GM21381 (cell line): Measurements from ENCODE around the gene DSCAM.

Experiments used
- ATAC-seq: cut with Tn5 transposase; IDR thresholded peaks from one replicate; pipeline ENCODE4 v1.9.1; 2021; ENCODE audit warnings: mild to moderate bottlenecking, moderate library complexity; ENCODE audit not compliant: unreplicated experiment

DSCAM gene

GRCh38 chr21:40563900-40564299, 283.1 kb downstream of the DSCAM start:
- ATAC-seq = no peak

- no peak for ATAC-seq
Observed at GRCh38 chr21:40562242-40563002, 284.5 kb downstream of the DSCAM start.

DNA sequence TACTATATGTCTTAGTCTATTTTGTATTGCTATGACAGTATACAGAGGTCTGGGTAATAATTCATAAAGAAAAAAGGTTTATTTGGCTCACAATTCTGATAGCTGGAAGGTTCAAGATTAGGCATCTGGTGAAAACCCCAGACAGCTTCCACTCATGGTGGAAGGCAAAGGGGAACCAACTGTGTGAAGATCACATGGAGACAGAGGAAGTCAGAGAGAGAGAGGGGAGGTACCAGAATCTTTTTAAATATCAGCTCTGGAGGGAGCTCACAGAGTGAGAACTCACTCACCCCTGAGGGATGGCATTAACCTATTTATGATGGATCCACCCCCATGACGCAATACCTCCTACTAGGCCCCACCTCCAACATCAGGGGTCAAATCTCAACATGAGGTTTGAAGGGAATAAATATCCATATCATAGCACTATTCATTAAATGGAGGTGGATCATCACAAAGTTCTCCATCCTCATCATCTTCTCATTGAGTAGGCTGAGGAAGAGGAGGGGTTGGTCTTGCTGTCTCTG, 290.5 kb downstream of the DSCAM start:
- ATAC-seq = no peak

DNA sequence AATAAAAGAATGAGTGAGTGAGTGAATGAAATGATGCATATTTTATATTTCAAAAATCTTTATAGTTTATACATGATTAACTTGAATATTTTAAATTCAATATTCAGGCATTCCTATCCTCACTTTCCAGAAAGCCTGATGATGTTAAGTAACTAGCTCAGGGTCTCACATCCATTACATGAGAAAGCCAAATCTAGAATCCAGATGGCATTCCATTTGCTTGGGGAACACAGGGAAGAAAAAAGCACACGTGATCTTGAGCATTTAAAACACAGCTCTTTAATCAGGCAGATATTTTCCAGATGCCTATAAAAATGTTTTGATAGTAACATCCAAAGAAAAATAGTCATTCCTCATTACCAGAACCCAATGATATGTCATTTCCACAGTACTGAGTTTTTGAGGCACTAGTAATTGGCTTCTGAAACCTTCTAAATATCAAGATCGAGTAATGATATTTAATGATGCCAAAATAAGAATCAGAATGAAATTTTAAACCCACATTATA, 291.9 kb downstream of the DSCAM start:
- ATAC-seq = no peak

DNA sequence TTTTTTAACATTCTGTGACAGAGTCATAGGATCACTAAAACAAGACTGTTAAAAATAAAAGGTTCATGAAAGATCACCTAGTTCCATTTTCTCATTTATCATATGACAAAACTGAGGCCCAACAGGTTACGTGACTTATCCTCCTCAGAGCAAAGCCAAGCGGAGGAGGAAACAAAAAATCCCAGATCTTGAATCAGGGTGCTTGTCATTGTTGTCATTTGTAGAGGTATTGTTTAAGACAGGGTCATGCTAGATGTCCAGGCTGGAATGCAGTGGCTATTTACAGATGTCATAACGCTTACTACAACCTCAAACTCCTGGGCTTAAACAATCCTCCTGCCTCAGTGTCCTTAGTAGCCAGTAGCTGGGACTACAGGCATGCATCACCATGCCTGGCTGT, 293.2 kb downstream of the DSCAM start:
- ATAC-seq = no peak

DNA sequence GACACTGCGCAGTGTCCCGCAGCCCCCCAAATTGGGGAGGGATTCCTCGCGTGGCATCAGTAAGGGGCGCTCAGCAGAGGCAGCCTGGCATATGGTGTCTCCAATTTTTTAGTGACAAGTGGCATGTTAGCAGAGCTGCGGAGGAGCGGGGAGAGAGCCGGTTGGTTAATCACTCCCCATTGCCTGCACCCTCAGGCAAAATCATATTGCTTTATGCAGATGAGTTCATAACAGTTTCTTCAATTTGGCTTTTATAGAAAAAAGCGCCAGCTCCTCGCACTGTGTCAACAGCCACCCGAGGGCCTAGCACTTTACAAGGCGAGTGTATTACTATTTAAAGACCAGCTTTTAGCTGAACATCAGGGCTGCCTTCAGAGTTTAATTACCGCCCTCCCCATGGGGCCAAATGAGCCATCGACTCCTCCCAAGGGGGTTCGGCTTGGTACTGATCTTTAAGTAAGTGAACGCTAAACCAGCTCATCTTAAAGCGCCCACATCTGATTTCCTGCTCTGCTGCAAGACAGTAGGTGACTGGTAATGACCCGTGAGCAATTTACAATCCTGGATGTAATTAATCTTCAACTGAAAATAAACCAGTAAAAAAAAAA, 298.9 kb downstream of the DSCAM start:
- ATAC-seq = no peak

- no peak for ATAC-seq
Observed at GRCh38 chr21:40546647-40547046, 300.3 kb downstream of the DSCAM start.

DNA sequence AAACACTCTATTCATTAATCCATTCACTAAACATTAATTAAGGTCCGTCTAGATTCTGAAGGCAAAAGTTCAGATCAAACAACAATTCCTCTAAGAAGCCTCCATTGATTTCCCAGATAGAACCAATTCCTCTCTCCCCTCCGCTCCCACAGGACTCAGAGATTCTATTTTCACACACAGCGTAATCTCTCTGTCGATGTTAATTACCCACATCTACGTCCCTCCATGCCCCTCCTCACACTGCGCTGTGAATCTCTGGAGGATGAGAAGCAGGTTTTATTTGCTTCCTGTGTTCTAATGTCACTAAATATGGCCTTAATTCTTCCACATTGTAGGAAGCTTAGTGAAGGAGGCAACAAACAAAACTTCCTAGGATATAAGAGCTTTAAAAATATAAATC, 306.7 kb downstream of the DSCAM start:
- ATAC-seq = no peak

DNA sequence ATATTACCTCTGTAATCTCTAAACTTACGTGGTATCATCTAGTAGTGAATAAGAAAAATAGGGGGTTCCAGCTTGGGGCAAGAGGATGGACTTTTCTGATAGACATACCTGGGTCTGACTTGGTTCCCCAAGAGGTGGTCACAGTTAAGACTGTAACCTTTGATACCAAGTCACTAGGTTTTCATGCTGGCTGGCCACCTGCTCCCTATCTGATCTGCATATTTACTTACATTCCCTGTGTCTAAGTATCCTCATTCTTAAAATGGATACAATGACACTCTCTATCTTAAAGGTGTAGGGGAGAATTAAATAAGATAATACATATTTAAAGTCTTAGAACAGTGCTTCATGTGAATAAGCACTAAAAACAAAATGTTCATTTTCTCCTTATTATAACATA, 312.1 kb downstream of the DSCAM start:
- ATAC-seq = no peak

GRCh38 chr21:40531431-40532110, 315.4 kb downstream of the DSCAM start:
- ATAC-seq = no peak

DNA sequence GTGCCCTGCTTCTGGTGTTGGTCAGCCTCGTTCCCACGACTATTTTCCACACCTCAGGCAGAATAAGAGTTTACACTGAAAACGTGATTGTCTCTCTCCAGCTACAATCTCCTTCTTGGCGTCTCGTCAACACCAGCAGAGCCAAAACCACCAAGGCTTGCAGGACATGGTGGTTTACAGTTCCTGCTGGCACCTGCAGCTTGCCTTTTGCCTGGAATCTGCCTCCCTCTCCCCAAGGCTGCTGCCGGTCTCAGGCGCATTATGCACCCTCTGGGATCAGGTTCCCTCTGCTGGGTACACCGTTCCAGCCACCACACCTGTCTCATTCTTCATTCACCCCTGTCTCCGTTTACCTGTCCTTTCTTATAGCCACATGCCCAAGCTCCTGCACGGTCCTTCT, 315.9 kb downstream of the DSCAM start:
- ATAC-seq = no peak

- no peak for ATAC-seq
Observed at GRCh38 chr21:40517646-40518045, 329.3 kb downstream of the DSCAM start.

DNA sequence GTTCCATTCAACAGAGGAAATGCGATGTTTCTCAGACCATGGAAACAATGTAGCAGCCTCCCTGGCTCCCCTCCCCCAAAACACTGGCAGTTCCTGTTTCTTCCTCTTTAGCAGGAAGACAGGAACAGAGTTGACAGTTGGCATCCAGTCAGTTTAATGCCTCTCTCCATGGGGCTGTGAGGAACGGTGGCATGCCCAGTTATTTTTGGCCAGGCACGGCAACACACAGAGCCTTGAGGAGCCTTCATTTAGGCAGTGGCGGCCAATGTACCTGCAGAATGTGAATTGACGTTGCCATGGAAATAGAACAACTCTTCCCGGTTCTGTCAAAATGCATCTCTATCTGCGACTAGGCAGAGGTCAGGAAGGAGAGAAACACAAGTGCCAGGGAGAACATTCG, 330.6 kb downstream of the DSCAM start:
- no peak for ATAC-seq

DNA sequence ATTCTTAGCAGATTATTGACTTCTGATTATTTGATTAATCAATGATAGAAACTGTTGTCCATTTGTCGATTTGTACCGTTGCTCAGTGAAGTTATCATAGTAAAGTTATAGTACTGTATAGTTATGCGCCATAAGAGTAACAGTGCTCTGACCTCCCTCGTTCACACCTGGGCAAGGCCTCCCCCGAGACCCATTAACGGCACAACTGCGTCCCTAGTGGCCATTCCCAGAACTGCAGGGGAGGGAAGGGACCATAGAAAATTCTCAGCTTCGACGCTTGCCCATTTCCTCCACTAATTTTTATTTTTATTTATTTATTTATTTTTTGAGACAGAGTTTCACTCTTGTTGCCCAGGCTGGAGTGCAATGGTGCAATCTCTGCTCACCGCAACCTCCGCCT, 334.4 kb downstream of the DSCAM start:
- no peak for ATAC-seq

DNA sequence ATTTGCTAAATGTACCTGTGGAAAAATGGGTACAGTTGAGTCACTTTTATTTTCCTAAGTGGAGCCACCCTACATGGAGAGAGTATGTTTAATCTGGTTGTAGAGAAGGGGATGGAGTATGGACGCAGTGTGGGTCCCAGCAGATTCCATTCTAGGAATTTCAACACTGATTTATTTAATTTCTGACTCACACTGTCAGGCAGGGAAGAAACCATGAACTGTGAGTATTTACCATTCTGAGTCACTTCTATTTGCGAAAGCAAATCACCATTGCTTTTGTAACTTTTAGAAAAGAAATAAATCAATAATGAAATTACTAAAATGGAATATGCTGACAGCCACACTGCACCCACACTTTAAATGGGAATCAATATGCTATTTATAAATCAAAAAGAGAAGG, 339.0 kb downstream of the DSCAM start:
- ATAC-seq = no peak

DNA sequence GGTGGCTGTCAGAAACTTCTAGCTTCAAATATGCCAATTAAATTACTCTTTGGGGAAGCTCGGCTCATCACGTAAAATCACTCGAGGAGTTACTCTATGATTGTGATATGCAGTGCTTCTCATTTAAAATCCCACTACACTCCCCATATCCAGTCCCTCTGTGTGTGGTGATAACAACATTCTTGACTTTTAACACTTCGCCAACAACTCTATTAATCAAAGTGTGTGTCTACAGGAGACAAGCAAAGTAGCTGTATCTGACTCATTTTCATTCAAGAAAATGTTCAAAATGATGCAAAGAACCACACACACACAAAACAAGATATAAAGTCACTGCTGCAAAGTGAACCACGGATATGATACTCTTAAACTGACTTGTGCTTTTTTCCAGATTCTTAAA, 341.3 kb downstream of the DSCAM start:
- no peak for ATAC-seq

DNA sequence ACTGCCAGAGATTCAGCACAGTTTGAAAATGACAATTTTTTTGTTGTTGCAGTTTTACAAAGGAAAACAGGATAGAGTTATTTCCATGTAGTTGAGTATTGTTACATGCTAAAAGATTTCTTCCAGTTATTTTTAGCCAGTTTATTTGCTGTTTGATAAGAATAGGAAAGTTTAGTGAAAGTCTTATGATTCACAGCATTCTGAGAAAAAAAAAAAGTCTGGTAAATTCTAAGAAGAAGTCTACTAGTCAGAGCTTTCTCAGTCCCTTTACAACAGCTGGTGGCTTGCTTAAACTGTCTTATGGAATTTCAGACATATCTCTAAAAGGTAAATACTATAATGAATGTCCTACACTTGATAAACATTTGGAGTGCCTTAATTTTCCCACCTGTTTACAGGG, 341.7 kb downstream of the DSCAM start:
- ATAC-seq = no peak

- ATAC-seq = no peak
Observed at GRCh38 chr21:40504825-40505224, 342.1 kb downstream of the DSCAM start.

- no peak for ATAC-seq
Observed at GRCh38 chr21:40496116-40496515, 350.8 kb downstream of the DSCAM start.

- ATAC-seq = no peak
Observed at GRCh38 chr21:40490408-40490807, 356.6 kb downstream of the DSCAM start.

DNA sequence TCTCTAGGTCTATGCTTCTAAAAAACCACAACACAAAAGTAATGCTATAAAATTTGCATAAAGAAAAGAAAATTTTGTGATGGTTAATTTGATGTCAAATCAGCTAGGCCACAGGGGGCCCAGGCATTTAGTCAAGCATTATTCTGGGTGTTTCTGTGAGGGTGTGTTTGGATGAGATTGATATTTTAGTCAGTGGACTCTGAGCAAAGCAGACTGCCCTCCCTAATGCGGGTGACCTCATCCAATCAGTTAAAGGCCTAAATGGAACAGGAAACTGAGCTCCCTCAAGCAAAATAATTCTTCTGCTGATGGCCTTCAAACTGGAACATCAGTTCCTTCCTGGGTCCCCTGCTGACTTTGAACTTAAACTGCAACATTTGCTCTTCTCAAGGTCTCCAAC, 358.0 kb downstream of the DSCAM start:
- ATAC-seq = no peak

GRCh38 chr21:40481764-40482163, 365.2 kb downstream of the DSCAM start:
- ATAC-seq = no peak
